GM12872 (cell line): ENCODE measurements around the gene QTRT2.

Experiments
- TF ChIP-seq, protein P1 (sequence below): IDR thresholded peaks from 3 replicates; pipeline ENCODE4 v1.5.1; 2011; ENCODE audit warnings: low read depth, mild to moderate bottlenecking, low read length, moderate library complexity; ENCODE audit not compliant: insufficient read depth

Gene QTRT2

DNA sequence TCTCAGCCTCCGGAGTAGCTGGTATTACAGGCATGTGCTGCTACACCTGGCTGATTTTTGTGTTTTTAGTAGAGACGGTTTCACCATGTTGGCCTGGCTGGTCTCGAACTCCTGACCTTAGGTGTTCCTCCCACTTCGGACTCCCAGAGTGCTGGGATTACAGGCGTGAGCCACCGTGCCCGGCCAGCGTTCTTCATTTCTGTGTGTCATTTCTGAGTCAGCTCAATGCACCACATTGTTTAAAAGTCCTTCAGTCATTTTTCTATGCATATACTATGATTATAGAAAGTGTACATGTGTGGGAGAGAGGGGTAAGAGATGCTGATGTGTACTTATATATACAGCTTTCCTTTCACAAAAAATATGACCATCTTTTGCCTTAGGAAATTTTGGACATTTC lies 2.1 kb downstream of the QTRT2 start:
- TF ChIP-seq, protein P1, sequence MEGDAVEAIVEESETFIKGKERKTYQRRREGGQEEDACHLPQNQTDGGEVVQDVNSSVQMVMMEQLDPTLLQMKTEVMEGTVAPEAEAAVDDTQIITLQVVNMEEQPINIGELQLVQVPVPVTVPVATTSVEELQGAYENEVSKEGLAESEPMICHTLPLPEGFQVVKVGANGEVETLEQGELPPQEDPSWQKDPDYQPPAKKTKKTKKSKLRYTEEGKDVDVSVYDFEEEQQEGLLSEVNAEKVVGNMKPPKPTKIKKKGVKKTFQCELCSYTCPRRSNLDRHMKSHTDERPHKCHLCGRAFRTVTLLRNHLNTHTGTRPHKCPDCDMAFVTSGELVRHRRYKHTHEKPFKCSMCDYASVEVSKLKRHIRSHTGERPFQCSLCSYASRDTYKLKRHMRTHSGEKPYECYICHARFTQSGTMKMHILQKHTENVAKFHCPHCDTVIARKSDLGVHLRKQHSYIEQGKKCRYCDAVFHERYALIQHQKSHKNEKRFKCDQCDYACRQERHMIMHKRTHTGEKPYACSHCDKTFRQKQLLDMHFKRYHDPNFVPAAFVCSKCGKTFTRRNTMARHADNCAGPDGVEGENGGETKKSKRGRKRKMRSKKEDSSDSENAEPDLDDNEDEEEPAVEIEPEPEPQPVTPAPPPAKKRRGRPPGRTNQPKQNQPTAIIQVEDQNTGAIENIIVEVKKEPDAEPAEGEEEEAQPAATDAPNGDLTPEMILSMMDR: no peak

DNA sequence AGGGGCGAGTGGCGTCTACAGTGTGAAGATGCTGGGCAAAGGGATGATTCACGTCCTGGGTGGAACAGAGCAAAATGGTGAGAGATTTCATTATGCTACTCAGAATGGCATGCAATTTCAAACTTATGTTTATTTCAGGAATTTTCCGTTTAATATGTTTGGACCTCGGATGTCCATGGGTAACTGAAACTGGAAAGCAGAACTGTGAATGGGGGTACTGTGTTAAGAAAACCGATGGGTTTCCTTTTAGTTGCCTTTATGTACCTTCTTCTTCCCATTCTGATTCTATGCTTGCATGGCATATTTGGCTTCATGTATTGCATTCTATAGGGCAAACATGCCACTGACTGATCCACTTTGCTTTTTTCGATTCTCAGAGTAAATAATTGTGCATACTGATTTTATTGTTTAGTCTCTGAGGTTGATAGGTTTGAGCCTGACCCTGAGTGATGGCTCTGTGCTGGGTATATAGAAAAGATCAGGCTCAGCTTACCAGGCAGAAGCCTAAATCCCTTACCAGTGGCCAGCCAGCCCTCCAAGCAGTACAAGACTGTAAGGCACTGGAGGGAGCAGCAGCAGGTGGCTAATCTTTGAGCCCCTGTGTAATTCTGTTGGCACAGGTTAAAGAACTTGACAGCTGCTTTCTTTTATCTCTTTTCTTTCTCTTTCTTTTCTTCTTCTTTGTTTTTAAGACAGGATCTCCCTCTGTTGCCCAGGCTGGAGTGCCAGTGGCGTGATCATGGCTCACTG lies 4.5 kb downstream of the QTRT2 start:
- TF ChIP-seq, protein P1: no peak

DNA sequence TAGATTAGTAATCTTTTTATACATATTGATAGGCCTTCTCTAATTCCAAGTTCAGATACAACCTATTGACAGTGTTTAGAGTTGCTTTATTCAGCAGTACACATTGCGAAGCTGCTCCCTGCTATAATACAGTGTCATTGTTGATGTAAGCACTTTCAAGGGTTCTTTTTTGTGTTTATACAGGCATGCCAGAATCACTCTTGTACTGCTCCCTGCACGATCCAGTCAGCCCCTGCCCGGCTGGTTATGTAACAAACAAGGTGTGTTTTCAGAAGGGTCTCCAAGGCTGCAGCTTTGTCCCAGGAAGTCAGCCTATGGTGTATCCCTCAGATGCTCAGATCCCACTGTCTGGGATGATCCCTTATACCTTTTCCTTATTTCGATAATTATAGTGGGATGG lies 11.3 kb downstream of the QTRT2 start:
- TF ChIP-seq, protein P1: no peak

DNA sequence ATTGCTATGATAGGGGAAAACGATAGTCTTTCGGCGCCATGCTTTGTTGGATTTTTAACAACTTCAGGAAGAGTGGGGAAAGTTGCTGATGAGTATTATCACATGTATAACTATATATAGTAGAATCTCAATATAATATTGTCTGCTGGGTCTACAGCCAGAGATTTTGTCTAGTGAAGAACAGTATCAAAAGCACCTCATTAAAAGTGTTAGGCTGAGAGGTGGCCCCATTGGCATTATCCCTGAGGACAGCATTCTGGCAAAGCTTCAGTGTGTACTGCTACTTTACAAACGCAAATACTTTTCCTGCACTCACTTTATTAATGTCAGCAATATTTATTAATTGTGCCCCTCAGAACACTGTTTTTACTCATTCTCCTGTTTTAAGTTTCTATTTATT lies 11.8 kb downstream of the QTRT2 start:
- TF ChIP-seq, protein P1: no peak

DNA sequence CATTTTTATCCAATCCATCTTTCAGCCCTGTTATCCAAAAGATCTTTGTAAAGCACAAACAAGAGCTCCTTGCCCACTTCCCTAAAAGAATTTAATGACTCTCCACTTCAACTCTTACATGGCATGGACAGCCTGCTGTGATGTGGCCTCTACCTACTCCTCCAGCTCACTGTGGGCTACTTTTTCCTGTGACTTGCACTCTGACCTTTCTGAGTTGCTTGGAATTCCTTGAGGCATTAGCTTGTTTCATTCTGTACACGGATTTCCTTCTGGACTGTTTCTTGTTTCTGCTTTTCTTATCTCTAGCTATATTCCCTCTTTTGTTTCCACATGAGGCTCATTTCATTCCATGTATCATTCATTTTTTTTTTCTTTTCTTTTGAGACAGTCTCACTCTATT lies 15.2 kb downstream of the QTRT2 start:
- TF ChIP-seq, protein P1: no peak

DNA sequence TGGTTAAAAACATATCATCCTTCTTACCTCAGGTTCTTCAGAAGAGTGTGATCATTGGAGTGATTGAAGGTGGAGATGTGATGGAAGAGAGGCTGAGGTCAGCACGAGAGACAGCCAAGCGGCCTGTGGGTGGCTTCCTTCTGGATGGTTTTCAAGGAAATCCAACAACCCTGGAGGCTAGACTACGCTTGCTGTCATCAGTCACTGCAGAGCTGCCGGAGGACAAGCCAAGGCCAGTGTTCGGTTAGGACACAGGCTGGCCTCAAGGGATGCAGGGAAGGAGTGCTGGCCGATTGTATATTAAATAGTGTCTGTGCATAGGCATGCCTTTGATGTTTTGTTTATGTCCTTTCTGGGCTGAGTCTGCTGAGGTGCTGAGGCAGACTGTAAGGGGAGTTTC lies 20.2 kb downstream of the QTRT2 start:
- TF ChIP-seq, protein P1: no peak

DNA sequence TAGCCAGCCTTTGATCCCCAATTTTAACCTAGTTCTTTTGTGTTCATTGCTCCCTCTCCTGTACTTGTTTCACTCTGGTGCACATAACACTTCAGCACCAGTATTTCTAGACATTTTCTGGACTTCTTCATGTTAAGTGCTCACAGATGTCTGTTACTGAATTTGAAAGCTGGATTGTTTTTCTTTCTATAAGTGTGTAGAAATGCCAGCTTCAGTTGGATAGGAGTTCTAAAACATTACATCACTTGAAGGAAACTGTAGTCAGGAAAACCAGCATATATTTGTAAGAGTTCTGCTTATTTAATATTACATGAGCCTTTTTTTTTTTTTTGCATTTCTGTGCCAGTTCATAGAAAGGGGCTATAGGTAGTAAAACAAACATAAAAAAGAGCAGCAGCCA lies 21.6 kb downstream of the QTRT2 start:
- TF ChIP-seq, protein P1: no peak
